NOMO-1 treated with dmso at 0.1 percent for 144 hours (cell line): Measurements from ENCODE around the gene PTPN4.
"Not testable (repeated sequence)": the region's sequence is repeated elsewhere in the genome, so short reads cannot be mapped to it uniquely, and the experiment has no call there.

Experiments
- DNase-seq: peaks from one replicate; lab custom pipeline; 2025; ENCODE audit not compliant: unreplicated experiment; lab: John Stamatoyannopoulos, UW

PTPN4 gene

GRCh38 chr2:119764832-119765231, 5.1 kb downstream of the PTPN4 start:
- no peak for DNase-seq

- no peak for DNase-seq
These were observed 5.8 kb downstream of the PTPN4 start for GRCh38 chr2:119765433-119766002.

- DNase-seq: no peak
These were observed 7.2 kb downstream of the PTPN4 start for GRCh38 chr2:119766944-119767343.

- no peak for DNase-seq
These were observed 9.0 kb downstream of the PTPN4 start for GRCh38 chr2:119768742-119769141.

- no peak for DNase-seq
These were observed 9.9 kb downstream of the PTPN4 start for GRCh38 chr2:119769645-119770044.

GRCh38 chr2:119771331-119771730, 11.6 kb downstream of the PTPN4 start:
- DNase-seq: no peak

GRCh38 chr2:119772128-119772527, 12.4 kb downstream of the PTPN4 start:
- DNase-seq: no peak

GRCh38 chr2:119772767-119773166, 13.0 kb downstream of the PTPN4 start:
- DNase-seq: no peak

- DNase-seq: no peak
These were observed 14.3 kb downstream of the PTPN4 start for GRCh38 chr2:119774026-119774425.

GRCh38 chr2:119775102-119775501, 15.4 kb downstream of the PTPN4 start:
- DNase-seq: no peak

- no peak for DNase-seq
These were observed 22.7 kb downstream of the PTPN4 start for GRCh38 chr2:119782308-119783027.

- no peak for DNase-seq
These were observed 25.2 kb downstream of the PTPN4 start for GRCh38 chr2:119784876-119785275.

GRCh38 chr2:119786295-119786694, 26.6 kb downstream of the PTPN4 start:
- no peak for DNase-seq

- DNase-seq: no peak
These were observed 29.0 kb downstream of the PTPN4 start for GRCh38 chr2:119788752-119789151.

GRCh38 chr2:119790466-119790865, 30.7 kb downstream of the PTPN4 start:
- no peak for DNase-seq

- DNase-seq: no peak
These were observed 33.2 kb downstream of the PTPN4 start for GRCh38 chr2:119792907-119793312.

GRCh38 chr2:119794237-119794636, 34.5 kb downstream of the PTPN4 start:
- DNase-seq: no peak

- DNase-seq: no peak
These were observed 35.9 kb downstream of the PTPN4 start for GRCh38 chr2:119795309-119796303.

- DNase-seq: no peak
These were observed 40.7 kb downstream of the PTPN4 start for GRCh38 chr2:119800376-119800902.

GRCh38 chr2:119801040-119801439, 41.3 kb downstream of the PTPN4 start:
- no peak for DNase-seq

- DNase-seq: not testable (repeated sequence)
These were observed 42.3 kb downstream of the PTPN4 start for GRCh38 chr2:119801989-119802388.
